Measurements from ENCODE around the gene RASSF7.
"Not testable (repeated sequence)": the region's sequence is repeated elsewhere in the genome, so short reads cannot be mapped to it uniquely, and the experiment has no call there.

RASSF7 gene

GRCh38 chr11:560305-561147 lies at the start of gene RASSF7, which contains the start of gene LMNTD2:
Gene RASSF7 (plus strand): TSS chr11:560970. CDS start chr11:561769, 799 bp downstream.
Gene LMNTD2 (minus strand): TSS chr11:560738. CDS start chr11:560716, 22 bp downstream.
- peak; percentile 81 for DNase-seq

- DNase-seq: no peak
Observed at GRCh38 chr11:512761-513595, 47.8 kb upstream of the RASSF7 start.

- no peak for DNase-seq
Observed at GRCh38 chr11:514606-515005, 46.2 kb upstream of the RASSF7 start.

GRCh38 chr11:515131-515530 lies 45.6 kb upstream of the RASSF7 start:
- no peak for DNase-seq

- no peak for DNase-seq
Observed at GRCh38 chr11:516400-516799, 44.4 kb upstream of the RASSF7 start.

- not testable (repeated sequence) for DNase-seq
Observed at GRCh38 chr11:516918-517685, 43.7 kb upstream of the RASSF7 start.

- no peak for DNase-seq
Observed at GRCh38 chr11:518463-519202, 42.1 kb upstream of the RASSF7 start.

- no peak for DNase-seq
Observed at GRCh38 chr11:520428-521176, 40.2 kb upstream of the RASSF7 start.

GRCh38 chr11:521177-521688 lies 39.5 kb upstream of the RASSF7 start:
- DNase-seq: no peak

- no peak for DNase-seq
Observed at GRCh38 chr11:526192-526591, 34.6 kb upstream of the RASSF7 start.

GRCh38 chr11:528166-528814 lies 32.5 kb upstream of the RASSF7 start:
- DNase-seq: no peak

GRCh38 chr11:528815-529727 lies 31.7 kb upstream of the RASSF7 start:
- DNase-seq: no peak

GRCh38 chr11:529728-530411 lies 30.9 kb upstream of the RASSF7 start:
- no peak for DNase-seq

GRCh38 chr11:530960-531831 lies 29.6 kb upstream of the RASSF7 start:
- no peak for DNase-seq

GRCh38 chr11:531919-532526 lies 28.7 kb upstream of the RASSF7 start:
- no peak for DNase-seq

GRCh38 chr11:532527-532985 lies 28.2 kb upstream of the RASSF7 start:
- DNase-seq: no peak

GRCh38 chr11:532986-533585 lies 27.7 kb upstream of the RASSF7 start:
- no peak for DNase-seq
